ENCODE data around the gene CEP290. TPM values are rescaled to one million over a fixed set of nuclear protein-coding genes. Genes with fewer than 3 reads are reported as not detected.

Gene CEP290
- polyA plus RNA-seq, 2 donors = 0.96 to 1.9 TPM

Other genes with a start within 250 kb of the CEP290 start
- gene C12orf50, start 112.7 kb downstream of the CEP290 start, polyA plus RNA-seq = not detected
- 1 to 10 TPM; 3.8 to 4.0 TPM for gene TMTC3, start 219 bp upstream of the CEP290 start, polyA plus RNA-seq

Data from esophagus (tissue), 2 donors.